Activated naive CD4-positive, alpha-beta T cell treated with anti-CD3 and anti-CD28 coated beads, Interleukin-2, amount 50 U/mL, for 24 hours (primary cell): ENCODE results near the gene CSNK1A1.
"Not testable (repeated sequence)": the region's sequence is repeated elsewhere in the genome, so short reads cannot be mapped to it uniquely, and the experiment has no call there.

ENCODE experiments used
- H3K27ac Mint-ChIP-seq: one replicate; pipeline ENCODE4 v1.8.0; 2021; ENCODE audit warnings: mild to moderate bottlenecking, mixed read lengths
- H3K27me3 Mint-ChIP-seq: one replicate; pipeline ENCODE4 v1.8.0; 2021; ENCODE audit warnings: mixed read lengths
- H3K36me3 Mint-ChIP-seq: one replicate; pipeline ENCODE4 v1.8.0; 2021; ENCODE audit warnings: mixed read lengths
- H3K4me1 Mint-ChIP-seq: one replicate; pipeline ENCODE4 v1.8.0; 2021; ENCODE audit warnings: mixed read lengths
- H3K4me3 Mint-ChIP-seq: one replicate; pipeline ENCODE4 v1.8.0; 2021; ENCODE audit warnings: mild to moderate bottlenecking, mixed read lengths
- H3K9me3 Mint-ChIP-seq: one replicate; pipeline ENCODE4 v1.8.0; 2021; ENCODE audit warnings: mixed read lengths

CSNK1A1 gene

DNA sequence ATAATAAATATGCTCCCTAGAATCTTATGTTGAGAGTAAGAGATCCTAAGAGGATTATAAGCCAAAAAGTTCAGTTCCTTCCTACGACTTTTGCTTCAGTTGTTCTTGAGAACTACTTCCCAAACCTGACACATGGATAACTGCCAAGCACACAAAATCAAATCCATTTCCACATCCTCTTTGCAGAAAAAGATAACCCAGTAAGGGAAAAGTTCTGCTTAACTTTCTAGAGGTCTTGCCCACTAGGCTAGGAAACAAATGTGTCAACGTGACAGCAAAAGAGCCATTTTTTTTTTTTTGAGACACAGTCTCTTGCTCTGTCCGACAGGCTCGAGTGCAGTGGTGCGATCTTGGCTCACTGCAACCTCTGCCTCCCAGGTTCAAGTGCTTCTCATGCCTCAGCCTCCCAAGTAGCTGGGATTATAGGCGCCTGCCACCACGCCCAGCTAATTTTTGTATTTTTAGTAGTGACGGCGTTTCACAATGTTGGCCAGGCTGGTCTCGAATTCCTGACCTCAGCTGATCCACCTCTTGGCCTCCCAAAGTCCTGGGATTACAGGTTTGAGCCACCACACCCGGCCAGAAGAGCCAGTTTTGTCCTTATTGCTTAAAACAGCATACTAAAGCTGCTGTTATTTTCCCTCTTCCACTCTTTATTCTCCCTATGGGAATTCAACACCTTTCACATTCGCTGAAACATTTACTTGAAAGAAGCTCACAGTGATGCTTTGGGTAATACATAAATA, 24.2 kb downstream of the CSNK1A1 start:
- H3K36me3 Mint-ChIP-seq: peaks cover 17% of the 10 kb centered on the region
- peaks cover 91% of the 10 kb centered on the region for H3K4me1 Mint-ChIP-seq

DNA sequence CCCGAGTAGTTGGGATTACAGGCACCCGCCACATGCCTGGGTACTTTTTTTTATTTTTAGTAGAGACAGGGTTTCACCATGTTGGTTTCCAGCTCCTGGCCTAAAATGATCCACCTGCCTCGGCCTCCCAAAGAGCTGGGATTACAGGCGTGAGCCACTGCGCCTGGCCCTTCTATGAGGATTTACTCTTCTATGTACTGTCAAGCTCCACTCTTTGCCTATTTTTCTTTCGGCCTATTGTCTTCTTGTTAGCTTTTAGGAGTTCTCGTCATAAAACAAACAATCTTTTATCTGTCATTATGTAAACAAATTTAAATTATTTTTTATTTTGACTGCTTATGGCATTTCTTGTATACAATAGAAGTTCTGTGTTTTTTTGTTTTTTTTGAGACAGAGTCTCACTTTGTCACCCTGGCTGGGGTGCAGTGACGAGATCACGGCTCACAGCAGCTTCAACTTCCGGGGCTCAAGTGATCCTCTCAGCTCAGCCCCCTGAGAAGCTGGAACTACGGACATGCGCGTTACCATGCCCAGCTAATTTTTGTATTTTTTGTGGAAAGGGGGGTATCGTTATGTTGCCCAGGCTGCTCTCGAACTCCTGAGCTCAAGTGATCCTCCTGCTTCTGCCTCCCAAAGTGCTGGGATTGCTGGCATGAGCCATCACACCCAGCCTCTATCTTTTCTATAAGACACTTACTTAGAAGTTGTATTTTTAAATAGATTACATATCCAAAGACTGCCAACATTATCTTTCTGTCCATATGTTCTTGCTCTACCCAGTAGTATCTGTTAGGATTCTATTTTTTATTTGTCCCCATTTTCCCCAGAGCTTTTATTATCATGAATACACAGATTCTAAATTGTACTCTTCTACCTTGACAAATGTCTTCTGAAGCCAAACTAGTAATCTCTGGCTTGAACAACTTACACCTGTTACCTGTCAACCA, 29.2 kb downstream of the CSNK1A1 start:
- H3K4me1 Mint-ChIP-seq: peaks cover 95% of the 10 kb centered on the region
- peak overlapping the region; percentile 65 for H3K27ac Mint-ChIP-seq
- H3K4me3 Mint-ChIP-seq: peak overlapping the region; percentile 15
- peaks cover 23% of the 10 kb centered on the region for H3K36me3 Mint-ChIP-seq
- no peaks in the 10 kb centered on the region for H3K27me3 Mint-ChIP-seq
- no peaks in the 10 kb centered on the region for H3K9me3 Mint-ChIP-seq

More for the DNA sequence above, 24.2 kb downstream of the CSNK1A1 start:
- H3K27me3 Mint-ChIP-seq: no peaks in the 10 kb centered on the region
- peak overlapping the region; percentile 37 for H3K4me3 Mint-ChIP-seq
- peak overlapping the region; percentile 46 for H3K27ac Mint-ChIP-seq
- H3K9me3 Mint-ChIP-seq: no peaks in the 10 kb centered on the region

GRCh38 chr5:149519601-149520000, 31.6 kb downstream of the CSNK1A1 start:
- Mint-ChIP-seq H3K9me3 (no peaks in the 10 kb centered on the region), H3K36me3 (peaks cover 22% of the 10 kb centered on the region), H3K4me1 (peaks cover 94% of the 10 kb centered on the region)

GRCh38 chr5:149518620-149519019, 32.6 kb downstream of the CSNK1A1 start:
- peak overlapping the region; percentile 33 for H3K4me3 Mint-ChIP-seq
- H3K4me1 Mint-ChIP-seq: peaks cover 87% of the 10 kb centered on the region
- no peaks in the 10 kb centered on the region for H3K27me3 Mint-ChIP-seq
- peak overlapping the region; percentile 76 for H3K27ac Mint-ChIP-seq
- H3K9me3 Mint-ChIP-seq: no peaks in the 10 kb centered on the region
- peaks cover 15% of the 10 kb centered on the region for H3K36me3 Mint-ChIP-seq

More at GRCh38 chr5:149519601-149520000, 31.6 kb downstream of the CSNK1A1 start:
- Mint-ChIP-seq H3K4me3 (peak overlapping the region; percentile 26), H3K27ac (peak overlapping the region; percentile 14), H3K27me3 (no peaks in the 10 kb centered on the region)

DNA sequence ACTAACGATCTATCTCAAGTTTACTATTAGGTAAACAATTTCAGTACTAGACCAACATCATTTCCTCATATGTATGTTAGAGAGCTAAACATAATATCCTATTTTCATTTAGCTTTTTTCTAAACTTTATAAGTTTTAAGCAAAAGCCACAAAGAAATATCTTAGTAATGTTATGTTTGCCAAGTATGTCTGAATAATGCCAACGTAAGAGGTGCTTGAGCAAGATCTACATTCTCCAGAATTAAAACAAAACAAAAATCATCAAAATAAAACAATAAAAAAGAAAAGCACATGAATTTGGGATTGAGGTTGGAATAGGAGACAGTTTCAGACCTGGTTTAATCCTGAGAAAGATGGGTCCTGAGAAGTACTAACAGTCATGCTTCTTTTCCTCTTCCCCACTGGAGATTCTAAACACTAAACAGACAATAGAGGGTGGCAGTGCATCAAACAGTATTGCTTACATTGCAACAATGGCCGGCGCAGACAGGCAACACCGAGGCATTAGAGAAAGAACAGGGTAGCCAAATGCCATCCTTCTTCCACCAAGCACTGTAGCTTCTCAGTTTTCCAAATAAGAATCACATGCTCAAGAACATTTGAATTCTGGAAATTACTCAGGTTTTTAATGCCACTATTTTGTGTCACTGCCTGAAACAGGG, 33.6 kb downstream of the CSNK1A1 start:
- Mint-ChIP-seq H3K36me3 (peaks cover 18% of the 10 kb centered on the region), H3K4me1 (peaks cover 88% of the 10 kb centered on the region), H3K27ac (peak overlapping the region; percentile 66), H3K4me3 (no peak overlapping the region), H3K27me3 (no peaks in the 10 kb centered on the region), H3K9me3 (no peaks in the 10 kb centered on the region)

GRCh38 chr5:149514512-149514911, 36.7 kb downstream of the CSNK1A1 start:
- H3K9me3 Mint-ChIP-seq: no peaks in the 10 kb centered on the region
- H3K36me3 Mint-ChIP-seq: peaks cover 13% of the 10 kb centered on the region
- no peaks in the 10 kb centered on the region for H3K27me3 Mint-ChIP-seq
- H3K4me3 Mint-ChIP-seq: no peak overlapping the region
- peaks cover 59% of the 10 kb centered on the region for H3K4me1 Mint-ChIP-seq
- peak overlapping the region; percentile 59 for H3K27ac Mint-ChIP-seq

DNA sequence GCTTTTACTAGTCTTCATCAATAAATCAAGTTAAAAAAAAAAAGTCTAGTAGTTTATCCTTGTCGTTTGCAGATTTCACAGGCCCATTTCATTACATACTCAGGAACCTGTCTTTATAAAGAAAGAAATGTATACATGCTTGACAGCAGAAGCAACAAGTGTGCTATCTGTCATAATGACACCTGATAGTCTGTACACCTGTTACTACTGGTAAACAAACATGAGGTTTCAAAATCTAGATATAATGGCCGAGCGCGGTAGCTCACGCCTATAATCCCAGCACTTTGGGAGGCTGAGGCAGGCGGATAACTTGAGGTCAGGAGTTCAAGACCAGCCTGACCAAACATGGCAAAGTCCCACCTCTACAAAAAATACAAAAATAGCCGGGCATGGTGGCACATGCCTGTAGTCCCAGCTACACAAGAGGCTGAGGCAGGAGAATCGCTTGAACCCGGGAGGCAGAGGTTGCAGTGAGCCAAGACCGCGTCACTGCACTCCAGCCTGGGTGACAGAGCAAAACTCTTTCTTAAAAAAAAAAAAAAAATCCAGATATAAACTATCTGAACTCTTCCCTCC, 37.8 kb downstream of the CSNK1A1 start:
- H3K36me3 Mint-ChIP-seq: peaks cover 10% of the 10 kb centered on the region
- not testable (repeated sequence) for H3K9me3 Mint-ChIP-seq, H3K4me3 Mint-ChIP-seq, H3K27me3 Mint-ChIP-seq
- H3K27ac Mint-ChIP-seq: peak overlapping the region; percentile 51
- peaks cover 51% of the 10 kb centered on the region for H3K4me1 Mint-ChIP-seq

- H3K27me3 Mint-ChIP-seq: no peaks in the 10 kb centered on the region
- H3K36me3 Mint-ChIP-seq: peaks cover 16% of the 10 kb centered on the region
- H3K27ac Mint-ChIP-seq: peak overlapping the region; percentile 53
- peaks cover 31% of the 10 kb centered on the region for H3K4me1 Mint-ChIP-seq
- H3K4me3 Mint-ChIP-seq: no peak overlapping the region
- no peaks in the 10 kb centered on the region for H3K9me3 Mint-ChIP-seq
Observed at GRCh38 chr5:149510136-149510535, 41.1 kb downstream of the CSNK1A1 start.

- Mint-ChIP-seq H3K9me3 (no peaks in the 10 kb centered on the region), H3K4me3 (no peak overlapping the region), H3K27me3 (no peaks in the 10 kb centered on the region), H3K27ac (no peak overlapping the region), H3K36me3 (peaks cover 11% of the 10 kb centered on the region), H3K4me1 (peaks cover 13% of the 10 kb centered on the region)
Observed at GRCh38 chr5:149504677-149505076, 46.6 kb downstream of the CSNK1A1 start.

DNA sequence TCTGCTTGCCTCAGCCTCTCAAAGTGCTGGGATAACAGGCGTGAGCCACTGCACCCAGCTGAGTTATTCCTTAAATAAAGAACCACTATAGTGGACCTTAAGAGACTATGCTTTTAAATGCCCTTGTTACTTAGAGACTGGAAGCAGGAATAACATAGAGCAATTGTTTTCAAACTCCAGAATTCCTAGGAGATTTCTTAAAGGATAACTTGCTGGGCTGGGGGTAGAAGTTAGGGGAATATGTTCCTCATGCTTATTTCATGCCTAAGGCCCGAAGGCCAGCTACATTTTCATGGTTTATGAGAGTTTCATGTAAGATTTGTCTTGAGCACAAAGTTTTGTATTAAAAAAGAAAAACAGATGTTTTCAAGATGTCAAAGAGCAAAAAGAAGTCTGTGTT, 48.2 kb downstream of the CSNK1A1 start:
- Mint-ChIP-seq H3K4me3 (no peak overlapping the region), H3K27me3 (no peaks in the 10 kb centered on the region), H3K36me3 (peaks cover 6% of the 10 kb centered on the region), H3K4me1 (peaks cover 6% of the 10 kb centered on the region), H3K9me3 (no peaks in the 10 kb centered on the region), H3K27ac (peak overlapping the region; percentile 35)

GRCh38 chr5:149500922-149501582, 50.2 kb downstream of the CSNK1A1 start:
- Mint-ChIP-seq H3K9me3 (no peaks in the 10 kb centered on the region), H3K27me3 (no peaks in the 10 kb centered on the region), H3K4me3 (no peak overlapping the region), H3K27ac (no peak overlapping the region), H3K4me1 (no peaks in the 10 kb centered on the region), H3K36me3 (peaks cover 8% of the 10 kb centered on the region)

- Mint-ChIP-seq H3K4me1 (no peaks in the 10 kb centered on the region), H3K36me3 (peaks cover 9% of the 10 kb centered on the region), H3K9me3 (no peaks in the 10 kb centered on the region), H3K4me3 (no peak overlapping the region), H3K27me3 (no peaks in the 10 kb centered on the region), H3K27ac (no peak overlapping the region)
Observed at GRCh38 chr5:149498724-149499336, 52.4 kb downstream of the CSNK1A1 start.

DNA sequence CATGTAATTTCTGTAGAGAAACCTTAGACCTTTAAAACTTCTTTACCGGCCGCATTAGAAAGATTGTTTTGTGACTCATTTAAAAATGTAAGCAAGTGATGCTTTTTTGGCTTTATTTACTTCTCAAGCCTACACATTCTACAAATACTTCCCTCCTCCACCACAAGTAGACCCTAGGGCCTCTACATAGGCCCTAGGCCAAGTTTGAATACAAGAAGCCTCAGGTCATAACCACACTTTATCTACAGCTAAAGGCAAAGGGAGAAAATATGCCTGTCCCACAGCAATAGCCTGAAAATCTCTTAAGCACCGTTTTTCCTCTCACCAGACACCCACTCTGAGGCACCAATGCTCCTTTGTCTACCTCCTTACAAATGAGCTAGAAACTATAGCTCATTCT, 53.9 kb downstream of the CSNK1A1 start:
- H3K36me3 Mint-ChIP-seq: peaks cover 12% of the 10 kb centered on the region
- H3K9me3 Mint-ChIP-seq: no peaks in the 10 kb centered on the region
- no peak overlapping the region for H3K4me3 Mint-ChIP-seq
- H3K27me3 Mint-ChIP-seq: no peaks in the 10 kb centered on the region
- H3K4me1 Mint-ChIP-seq: no peaks in the 10 kb centered on the region
- H3K27ac Mint-ChIP-seq: peak overlapping the region; percentile 62

GRCh38 chr5:149496917-149497316, 54.3 kb downstream of the CSNK1A1 start:
- peaks cover 12% of the 10 kb centered on the region for H3K36me3 Mint-ChIP-seq
- H3K27me3 Mint-ChIP-seq: no peaks in the 10 kb centered on the region
- no peak overlapping the region for H3K27ac Mint-ChIP-seq
- H3K4me1 Mint-ChIP-seq: no peaks in the 10 kb centered on the region
- H3K9me3 Mint-ChIP-seq: no peaks in the 10 kb centered on the region
- no peak overlapping the region for H3K4me3 Mint-ChIP-seq
